OCI-LY7 (cell line): ENCODE results near the gene PXDC1. TPM values are rescaled to one million over a fixed set of nuclear protein-coding genes. Genes with fewer than 3 reads are reported as not detected.

Experiments used
- BruUV-seq: library from RNA; stranded (reverse); fragments of 400-500 nt; replicated peaks from 2 replicates; lab custom pipeline; 2021; lab: Mats Ljungman, UMichigan
- CTCF ChIA-PET: fragments of 300-600 bp; sonication (Branson Sonifier 250); formaldehyde crosslinking; loops from one replicate; lab custom pipeline; 2022; ENCODE audit warnings: antibody characterized with exemption; ENCODE audit not compliant: unreplicated experiment; lab: Charles Lee
- POLR2A ChIA-PET: fragments of 300-600 bp; sonication (Branson Sonifier 250); formaldehyde crosslinking; loops from one replicate; lab custom pipeline; 2022; ENCODE audit warnings: antibody characterized with exemption; lab: Charles Lee
- DNase-seq: peaks from one replicate; pipeline ENCODE4 v3.0.0-alpha.2; 2015; ENCODE audit warnings: low spot score
- H2AFZ ChIP-seq: fragments of 200-600 bp; sonication (generic), shearing (Covaris generic); 2 replicates; pipeline ENCODE4 v1.6.1; 2014; ENCODE audit warnings: mild to moderate bottlenecking, antibody characterized with exemption, low read length, moderate library complexity
- H3K27ac ChIP-seq: fragments of 200-600 bp; sonication (generic); 2 replicates; pipeline ENCODE4 v1.5.1; 2014; ENCODE audit warnings: mixed run types, low read depth, mild to moderate bottlenecking, moderate library complexity, low read length, inconsistent platforms; ENCODE audit not compliant: poor library complexity, severe bottlenecking
- H3K36me3 ChIP-seq: fragments of 200-600 bp; sonication (generic); 2 replicates; pipeline ENCODE4 v1.6.1; 2014; ENCODE audit warnings: mild to moderate bottlenecking, antibody characterized with exemption, low read length, moderate library complexity, mixed read lengths; ENCODE audit not compliant: insufficient read depth
- H3K4me1 ChIP-seq: fragments of 200-600 bp; sonication (generic); 2 replicates; pipeline ENCODE4 v1.5.1; 2014; ENCODE audit warnings: mild to moderate bottlenecking, low read length; ENCODE audit not compliant: insufficient read depth, poor library complexity, severe bottlenecking
- H3K4me2 ChIP-seq: fragments of 200-600 bp; sonication (generic); 2 replicates; pipeline ENCODE4 v1.6.1; 2014; ENCODE audit warnings: mild to moderate bottlenecking, low read length
- H3K4me3 ChIP-seq: fragments of 200-600 bp; sonication (generic); 2 replicates; pipeline ENCODE4 v1.5.1; 2014; ENCODE audit warnings: mild to moderate bottlenecking, low read depth, low read length; ENCODE audit not compliant: poor library complexity, severe bottlenecking
- H3K79me2 ChIP-seq: fragments of 200-600 bp; sonication (generic); 2 replicates; pipeline ENCODE4 v1.6.1; 2016; ENCODE audit warnings: low read depth, mild to moderate bottlenecking, low read length, moderate library complexity, mixed read lengths; ENCODE audit not compliant: insufficient read depth
- H3K9me2 ChIP-seq: fragments of 200-600 bp; sonication (generic); 2 replicates; pipeline ENCODE4 v1.6.1; 2016; ENCODE audit warnings: mild to moderate bottlenecking, low read length, mixed read lengths; ENCODE audit not compliant: insufficient read depth
- H3K9me3 ChIP-seq: fragments of 200-600 bp; sonication (generic); 2 replicates; pipeline ENCODE4 v1.6.1; 2014; ENCODE audit warnings: mild to moderate bottlenecking, mixed run types, low read length, mixed read lengths
- H4K20me1 ChIP-seq: fragments of 200-600 bp; sonication (generic); 2 replicates; pipeline ENCODE4 v1.6.1; 2014; ENCODE audit warnings: mild to moderate bottlenecking, antibody characterized with exemption, low read length, moderate library complexity, mixed read lengths; ENCODE audit not compliant: insufficient read depth
- CTCF ChIP-seq: fragments of 200-600 bp; sonication (generic); conservative IDR thresholded peaks from 2 replicates; pipeline ENCODE4 v1.5.1; 2014; ENCODE audit warnings: mild to moderate bottlenecking, antibody characterized with exemption, low read length, moderate library complexity, mixed read lengths
- EZH2phosphoT487 ChIP-seq: fragments of 200-600 bp; sonication (generic); IDR thresholded peaks from 2 replicates; pipeline ENCODE4 v1.6.1; 2018; ENCODE audit warnings: low read depth, borderline replicate concordance, mild to moderate bottlenecking, mixed run types, antibody characterized with exemption, low read length, moderate library complexity, mixed read lengths
- intact Hi-C: fragments of 100-400 bp; cut with micrococcal nuclease; formaldehyde crosslinking; loops from one replicate; pipeline ENCODE4 v1.10.0; 2022; ENCODE audit not compliant: unreplicated experiment
- total RNA-seq, 2 experiments: library from RNA; depleted of rRNA in 1 of 2; stranded (reverse); fragments of >200 nt in 1 of 2; shearing (Covaris generic) in 1 of 2; gene quantifications; 2 replicates each; pipeline ENCODE4 v1.2.3, GENCODE V29; 2014 to 2022

The PXDC1 gene
- total RNA-seq, 2 experiments from 2014 or later, result not detected

- no peak for DNase-seq
- Histone ChIP-seq H2AFZ (no peak overlapping the region), H4K20me1 (no peaks in the 10 kb centered on the region), H3K4me2 (no peak overlapping the region), H3K9me2 (no peaks in the 10 kb centered on the region), H3K27ac (no peak overlapping the region), H3K9me3 (no peaks in the 10 kb centered on the region), H3K4me3 (no peak overlapping the region), H3K79me2 (no peaks in the 10 kb centered on the region), H3K36me3 (no peaks in the 10 kb centered on the region), H3K4me1 (no peaks in the 10 kb centered on the region)
- ChIA-PET CTCF (no interaction called here), POLR2A (interaction anchor here (0.7 kb wide), 1 partner anchor 98 kb away, joined by 4 read pairs; no protein-coding TSS in a partner anchor)
- BruUV-seq, result no TSS peak
- TF ChIP-seq CTCF (no peak), EZH2phosphoT487 (no peak)
- intact Hi-C loops, result no loop called here
Measured at GRCh38 chr6:3785745-3786098, 34.2 kb upstream of the PXDC1 start.

GRCh38 chr6:3784885-3785744, 33.6 kb upstream of the PXDC1 start:
- Histone ChIP-seq H4K20me1 (no peaks in the 10 kb centered on the region), H3K27ac (no peak overlapping the region), H3K4me3 (no peak overlapping the region), H3K79me2 (no peaks in the 10 kb centered on the region), H3K9me3 (no peaks in the 10 kb centered on the region), H3K36me3 (no peaks in the 10 kb centered on the region), H3K9me2 (no peaks in the 10 kb centered on the region), H3K4me2 (no peak overlapping the region), H2AFZ (no peak overlapping the region), H3K4me1 (no peaks in the 10 kb centered on the region)
- ChIA-PET CTCF (no interaction called here), POLR2A (no interaction called here)
- TF ChIP-seq CTCF (no peak), EZH2phosphoT487 (no peak)
- intact Hi-C loops, result no loop called here
- DNase-seq, result no peak
- BruUV-seq, result no TSS peak

GRCh38 chr6:3784423-3784822, 32.9 kb upstream of the PXDC1 start:
- Histone ChIP-seq H3K4me1 (no peaks in the 10 kb centered on the region), H3K9me3 (no peaks in the 10 kb centered on the region), H3K36me3 (no peaks in the 10 kb centered on the region), H3K27ac (no peak overlapping the region), H3K79me2 (no peaks in the 10 kb centered on the region), H3K4me3 (no peak overlapping the region), H3K9me2 (no peaks in the 10 kb centered on the region), H3K4me2 (no peak overlapping the region), H2AFZ (no peak overlapping the region), H4K20me1 (no peaks in the 10 kb centered on the region)
- no TSS peak for BruUV-seq
- TF ChIP-seq EZH2phosphoT487 (no peak), CTCF (no peak)
- intact Hi-C loops, result no loop called here
- DNase-seq, result no peak
- CTCF ChIA-PET, result no interaction called here
- POLR2A ChIA-PET, result no interaction called here
